ENCODE results near the gene GPR157.
"Not testable (repeated sequence)": the region's sequence is repeated elsewhere in the genome, so short reads cannot be mapped to it uniquely, and the experiment has no call there.

GPR157 gene

GRCh38 chr1:9115351-9116205 is 13.3 kb downstream of the GPR157 start:
- no peak for DNase-seq

GRCh38 chr1:9112961-9113880 is 15.7 kb downstream of the GPR157 start:
- no peak for DNase-seq

- peak; percentile 40 for DNase-seq
Measured at GRCh38 chr1:9111957-9112356, 16.9 kb downstream of the GPR157 start.

- no peak for DNase-seq
Measured at GRCh38 chr1:9111357-9111691, 17.6 kb downstream of the GPR157 start.

GRCh38 chr1:9110669-9111356 is 18.1 kb downstream of the GPR157 start:
- peak; percentile 92 for DNase-seq

- no peak for DNase-seq
Measured at GRCh38 chr1:9108056-9108665, 20.7 kb downstream of the GPR157 start.

GRCh38 chr1:9107136-9107535 is 21.8 kb downstream of the GPR157 start:
- no peak for DNase-seq

GRCh38 chr1:9106286-9106685 is 22.6 kb downstream of the GPR157 start:
- no peak for DNase-seq

- no peak for DNase-seq
Measured at GRCh38 chr1:9105336-9105867, 23.5 kb downstream of the GPR157 start.

GRCh38 chr1:9101510-9102146 is 27.3 kb downstream of the GPR157 start:
- peak; percentile 29 for DNase-seq

GRCh38 chr1:9100471-9101043 is 28.3 kb downstream of the GPR157 start:
- DNase-seq, result no peak

- DNase-seq, result no peak
Measured at GRCh38 chr1:9099555-9099954, 29.3 kb downstream of the GPR157 start.

- no peak for DNase-seq
Measured at GRCh38 chr1:9097947-9098705, 30.8 kb downstream of the GPR157 start.

GRCh38 chr1:9095818-9096217 is 33.1 kb downstream of the GPR157 start:
- DNase-seq, result no peak

- DNase-seq, result not testable (repeated sequence)
Measured at GRCh38 chr1:9093996-9094595, 34.8 kb downstream of the GPR157 start.

GRCh38 chr1:9093581-9093980 is 35.3 kb downstream of the GPR157 start:
- no peak for DNase-seq

- DNase-seq, result no peak
Measured at GRCh38 chr1:9093091-9093490, 35.8 kb downstream of the GPR157 start.

- DNase-seq, result no peak
Measured at GRCh38 chr1:9088807-9089206, 40.1 kb downstream of the GPR157 start.

GRCh38 chr1:9087411-9088125 is 41.3 kb downstream of the GPR157 start:
- no peak for DNase-seq

- DNase-seq, result no peak
Measured at GRCh38 chr1:9086796-9087195, 42.1 kb downstream of the GPR157 start.

Measured in stimulated activated CD4-positive, alpha-beta T cell treated with anti-CD3 and anti-CD28 coated beads, Interleukin-15, amount 100 ng/mL, for 24 hours (primary cell).